ENCODE data around the gene RABAC1. TPM values are rescaled to one million over a fixed set of nuclear protein-coding genes. Genes with fewer than 3 reads are reported as not detected.

The RABAC1 gene
- total and polyA plus RNA-seq, 2 of the 8 experiments (the other 6 are each of a cell fraction or from before 2014, with no cell fraction given), result 124 to 439 TPM

GRCh38 chr19:41907994-41908615 is 51.0 kb downstream of the RABAC1 start:
- CTCF ChIA-PET (ENCODE audit: partially characterized antibody), result interaction anchor here (0.7 to 3.0 kb wide), 4 partner anchors 13 to 23 kb away, joined by 3 to 11 read pairs (median 4); no protein-coding TSS in a partner anchor
- H3K36me3 ChIP-seq (ENCODE audit: control insufficient read depth in 2 of 4, insufficient read depth in 4 of 4, low read length in 3 of 4), result peaks cover 0 to 10% (median 6%) of the 10 kb centered on the region in 4 experiments
- H4K20me1 ChIP-seq (replicated peaks in 1 of 2; ENCODE audit: control insufficient read depth in 1 of 2, insufficient read depth in 2 of 2, low read length in 2 of 2), result peaks cover 6 to 22% of the 10 kb centered on the region in 2 experiments
- H3K4ac ChIP-seq (replicated peaks; ENCODE audit: insufficient read length, low read depth, low read length), result no peak overlapping the region
- no peak overlapping the region for H3K4me2 ChIP-seq (ENCODE audit: insufficient read depth in 1 of 2, low read depth in 2 of 2, low read length in 2 of 2)
- no peak overlapping the region for H3K14ac ChIP-seq (ENCODE audit: insufficient read length)
- H4K91ac ChIP-seq (replicated peaks; ENCODE audit: insufficient read length, low read length), result no peak overlapping the region
- WGBS, 2 experiments (ENCODE audit: extremely low coverage in 1 of 2, insufficient coverage in 1 of 2, insufficient read length in 1 of 2, insufficient replicate concordance in 2 of 2, low coverage in 1 of 2, low lambda C conversion rate in 2 of 2, missing lambda C conversion rate in 1 of 2), result 93% methylated on average over 24 of the region's 25 CpGs; no CpG with 5 or more reads in 1 of the 2 experiments
- no peak overlapping the region for H2BK5ac ChIP-seq (ENCODE audit: low read depth, low read length)
- no peak for DNase-seq (ENCODE audit: low read depth in 1 of 2, low spot score in 2 of 2)
- H3K4me1 ChIP-seq (replicated peaks in 1 of 4; ENCODE audit: control insufficient read depth in 3 of 4, insufficient read depth in 4 of 4, low read length in 3 of 4), result peaks cover 0 to 9% (median 2%) of the 10 kb centered on the region in 4 experiments; a peak in 5 of 7 replicates
- H2AK5ac ChIP-seq (ENCODE audit: low read depth, low read length), result no peak overlapping the region
- no peak overlapping the region for H2AFZ ChIP-seq (ENCODE audit: low read length)
- no peak overlapping the region for H3K23ac ChIP-seq (ENCODE audit: insufficient read length)
- no peak overlapping the region for H4K5ac ChIP-seq (ENCODE audit: insufficient read length, low read depth, low read length)
- peaks cover 2% of the 10 kb centered on the region; the same call in 1 of the 2 replicates for H3K79me1 ChIP-seq (ENCODE audit: low read depth, low read length)
- H3K9me3 ChIP-seq (ENCODE audit: insufficient read depth in 2 of 2, low read depth in 1 of 2, low read length in 1 of 2), result no peaks in the 10 kb centered on the region
- H2BK120ac ChIP-seq (replicated peaks; ENCODE audit: low read depth, low read length), result no peak overlapping the region
- H2BK12ac ChIP-seq (ENCODE audit: low read depth, low read length), result no peak overlapping the region
- FAIRE-seq, result no peak
- no peak overlapping the region for H3K9ac ChIP-seq (replicated peaks in 1 of 4; ENCODE audit: extremely low read depth in 1 of 4, low read depth in 3 of 4, low read length in 3 of 4)
- no peaks in the 10 kb centered on the region for H3K79me2 ChIP-seq (ENCODE audit: control insufficient read depth in 1 of 2, insufficient read depth in 2 of 2, low read length in 2 of 2)
- peaks cover 2% of the 10 kb centered on the region; the same call in 1 of the 2 replicates for H3K23me2 ChIP-seq (ENCODE audit: low read depth, low read length)
- no peak overlapping the region for H2BK20ac ChIP-seq (ENCODE audit: low read length)
- peaks cover 29 to 39% (median 36%) of the 10 kb centered on the region in 4 experiments for H3K27me3 ChIP-seq (replicated peaks in 1 of 4; ENCODE audit: control insufficient read depth in 3 of 4, extremely low read depth in 1 of 4, insufficient read depth in 3 of 4, low read length in 3 of 4)
- no peak overlapping the region for H3K27ac ChIP-seq (ENCODE audit: low read depth, low read length)
- no peak overlapping the region for H4K8ac ChIP-seq (ENCODE audit: extremely low read depth, insufficient read depth, low read length)
- no peak overlapping the region for H3K18ac ChIP-seq (ENCODE audit: extremely low read depth, low read length)
- no peak overlapping the region for H3K56ac ChIP-seq (replicated peaks; ENCODE audit: insufficient read length, low read depth, low read length)
- POLR2A ChIA-PET (ENCODE audit: partially characterized antibody), result interaction anchor here (1.0 to 13.1 kb wide), 5 partner anchors 8 to 40 kb away, joined by 3 to 167 read pairs (median 7); partner anchors contain the start of gene ERFL
- H2BK15ac ChIP-seq (ENCODE audit: low read length), result no peak overlapping the region
- H3K4me3 ChIP-seq (ENCODE audit: extremely low read depth in 1 of 4, insufficient read depth in 2 of 4, low read depth in 3 of 4, low read length in 4 of 4), result no peak overlapping the region
- TF ChIP-seq SIN3A (conservative IDR thresholded peaks at IDR 0.05 in 1 of 2, IDR thresholded peaks at IDR 0.05 in 1 of 2; ENCODE audit: low read depth in 1 of 2, low read length in 2 of 2), result no peak
- TF ChIP-seq EZH2 (IDR thresholded peaks at IDR 0.05; ENCODE audit: low read depth, low read length, severe bottlenecking), result no peak
- TF ChIP-seq CBX8 (IDR thresholded peaks at IDR 0.05; ENCODE audit: borderline replicate concordance, low read depth, low read length), result no peak
- no peak for TF ChIP-seq GABPA (IDR thresholded peaks at IDR 0.05; ENCODE audit: borderline replicate concordance, insufficient read depth, low read length)
- TF ChIP-seq RNF2 (IDR thresholded peaks at IDR 0.05; ENCODE audit: borderline replicate concordance, low read depth, low read length, missing control alignments, poor library complexity, severe bottlenecking), result no peak
- no peak for TF ChIP-seq YY1 (IDR thresholded peaks at IDR 0.05; ENCODE audit: low read depth, low read length)
- TF ChIP-seq KDM1A (IDR thresholded peaks at IDR 0.05; ENCODE audit: borderline replicate concordance, low read length), result no peak
- TF ChIP-seq TEAD4 (IDR thresholded peaks at IDR 0.05; ENCODE audit: low read depth, low read length), result no peak
- no peak for TF ChIP-seq RBBP5 (IDR thresholded peaks at IDR 0.05; ENCODE audit: borderline replicate concordance, low read depth, low read length)
- TF ChIP-seq SUZ12 (IDR thresholded peaks at IDR 0.05; ENCODE audit: low read length), result no peak
- TF ChIP-seq TAF1 (IDR thresholded peaks at IDR 0.05; ENCODE audit: low read depth, low read length), result no peak
- TF ChIP-seq SP1 (IDR thresholded peaks at IDR 0.05; ENCODE audit: low read depth, low read length), result no peak

Data from H1 (cell line).